H1 (cell line): ENCODE data around the gene GSTT2. TPM values are rescaled to one million over a fixed set of nuclear protein-coding genes. Genes with fewer than 3 reads are reported as not detected.

Experiments
- BCL11A ChIP-seq, 2 experiments: IDR thresholded peaks; one replicate each; pipeline ENCODE4 v1.6.1; 2011; ENCODE audit warnings: low read depth in 2 of 2, low read length in 2 of 2, mild to moderate bottlenecking in 2 of 2
- GTF2F1 ChIP-seq: IDR thresholded peaks from 2 replicates; pipeline ENCODE4 v1.6.1; 2012; ENCODE audit warnings: low read depth, low read length, improper control_type of control experiment, borderline replicate concordance
- HDAC6 ChIP-seq: IDR thresholded peaks from one replicate; pipeline ENCODE4 v1.7.1; 2012; ENCODE audit warnings: low read depth, mild to moderate bottlenecking, inconsistent platforms, low read length, moderate library complexity
- POU5F1 ChIP-seq: IDR thresholded peaks from 2 replicates; pipeline ENCODE4 v1.6.1; 2011; ENCODE audit warnings: low read depth, mild to moderate bottlenecking, low read length, moderate library complexity
- SIN3A ChIP-seq, 2 experiments: IDR thresholded peaks in 1 of 2; conservative IDR thresholded peaks in 1 of 2; 2 replicates each; pipeline ENCODE4 v1.6.1; 2011 to 2012; ENCODE audit warnings: low read length in 2 of 2, improper control_type of control experiment in 1 of 2, low read depth in 1 of 2, mild to moderate bottlenecking in 1 of 2
- ZNF274 ChIP-seq: IDR thresholded peaks from 2 replicates; pipeline ENCODE4 v1.7.0; 2012; ENCODE audit warnings: low read length, borderline replicate concordance; ENCODE audit errors: extremely low read depth
- polyA plus RNA-seq, 7 experiments: library from polyadenylated mRNA; depleted of rRNA in 3 of 7; stranded (reverse) in 5 of 7; unstranded in 2 of 7; fragments of >200 nt in 5 of 7; fragments of 200-250 nt in 2 of 7; gene quantifications; 1 replicate in 5 of 7; 2 replicates in 1 of 7; 4 replicates in 1 of 7; pipeline versions ENCODE4 v1.2.1 to v1.2.3, GENCODE V29; 2011 to 2013; ENCODE audit warnings: missing spikeins in 2 of 7, mixed read lengths in 2 of 7
- total RNA-seq: library from RNA; stranded (reverse); fragmentation: NEBNext Ultra II Directional; extraction: Animal tissue kit (Norgen Biotek cat#: 25700); gene quantifications from 2 replicates; pipeline ENCODE4 v1.2.1, GENCODE V29; 2021
- TF ChIP-seq, protein P1 (sequence below): fragments of 300-600 bp; sonication (generic); IDR thresholded peaks from 2 replicates; pipeline ENCODE4 v1.7.1; 2012; ENCODE audit warnings: low read length, moderate library complexity, mild to moderate bottlenecking, inconsistent platforms; ENCODE audit not compliant: insufficient replicate concordance
- TF ChIP-seq, protein P2 (sequence below): IDR thresholded peaks from 2 replicates; pipeline ENCODE4 v1.6.1; 2012; ENCODE audit warnings: low read length, inconsistent platforms
- TF ChIP-seq, protein P3 (sequence below): IDR thresholded peaks from 2 replicates; pipeline ENCODE4 v1.6.1; 2012; ENCODE audit warnings: inconsistent platforms

Gene GSTT2
- total and polyA plus RNA-seq, 2 of the 8 experiments (the other 6 are each of a cell fraction or from before 2014, with no cell fraction given), result 1.1 to 1.5 TPM

DNA sequence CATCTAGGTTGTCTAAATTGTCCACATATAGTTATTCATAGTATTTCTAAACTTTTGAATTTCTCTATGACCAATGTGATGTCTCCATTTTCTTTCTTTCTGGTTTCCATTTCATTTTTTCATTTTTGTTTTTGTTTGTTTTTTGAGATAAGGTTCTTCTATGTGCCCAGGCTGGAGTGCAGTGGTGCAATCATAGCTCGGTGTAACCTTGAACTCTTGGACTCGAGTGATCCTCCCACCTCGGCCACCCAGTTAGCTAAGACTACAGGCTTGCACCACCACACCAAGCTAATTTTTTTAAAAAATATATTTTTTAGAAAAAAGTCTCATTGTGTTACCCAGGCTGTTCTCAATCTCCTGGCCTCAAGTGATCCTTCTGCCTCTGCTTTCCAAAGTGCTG is 17.2 kb downstream of the GSTT2 start (continued):
- TF ChIP-seq, protein P1, sequence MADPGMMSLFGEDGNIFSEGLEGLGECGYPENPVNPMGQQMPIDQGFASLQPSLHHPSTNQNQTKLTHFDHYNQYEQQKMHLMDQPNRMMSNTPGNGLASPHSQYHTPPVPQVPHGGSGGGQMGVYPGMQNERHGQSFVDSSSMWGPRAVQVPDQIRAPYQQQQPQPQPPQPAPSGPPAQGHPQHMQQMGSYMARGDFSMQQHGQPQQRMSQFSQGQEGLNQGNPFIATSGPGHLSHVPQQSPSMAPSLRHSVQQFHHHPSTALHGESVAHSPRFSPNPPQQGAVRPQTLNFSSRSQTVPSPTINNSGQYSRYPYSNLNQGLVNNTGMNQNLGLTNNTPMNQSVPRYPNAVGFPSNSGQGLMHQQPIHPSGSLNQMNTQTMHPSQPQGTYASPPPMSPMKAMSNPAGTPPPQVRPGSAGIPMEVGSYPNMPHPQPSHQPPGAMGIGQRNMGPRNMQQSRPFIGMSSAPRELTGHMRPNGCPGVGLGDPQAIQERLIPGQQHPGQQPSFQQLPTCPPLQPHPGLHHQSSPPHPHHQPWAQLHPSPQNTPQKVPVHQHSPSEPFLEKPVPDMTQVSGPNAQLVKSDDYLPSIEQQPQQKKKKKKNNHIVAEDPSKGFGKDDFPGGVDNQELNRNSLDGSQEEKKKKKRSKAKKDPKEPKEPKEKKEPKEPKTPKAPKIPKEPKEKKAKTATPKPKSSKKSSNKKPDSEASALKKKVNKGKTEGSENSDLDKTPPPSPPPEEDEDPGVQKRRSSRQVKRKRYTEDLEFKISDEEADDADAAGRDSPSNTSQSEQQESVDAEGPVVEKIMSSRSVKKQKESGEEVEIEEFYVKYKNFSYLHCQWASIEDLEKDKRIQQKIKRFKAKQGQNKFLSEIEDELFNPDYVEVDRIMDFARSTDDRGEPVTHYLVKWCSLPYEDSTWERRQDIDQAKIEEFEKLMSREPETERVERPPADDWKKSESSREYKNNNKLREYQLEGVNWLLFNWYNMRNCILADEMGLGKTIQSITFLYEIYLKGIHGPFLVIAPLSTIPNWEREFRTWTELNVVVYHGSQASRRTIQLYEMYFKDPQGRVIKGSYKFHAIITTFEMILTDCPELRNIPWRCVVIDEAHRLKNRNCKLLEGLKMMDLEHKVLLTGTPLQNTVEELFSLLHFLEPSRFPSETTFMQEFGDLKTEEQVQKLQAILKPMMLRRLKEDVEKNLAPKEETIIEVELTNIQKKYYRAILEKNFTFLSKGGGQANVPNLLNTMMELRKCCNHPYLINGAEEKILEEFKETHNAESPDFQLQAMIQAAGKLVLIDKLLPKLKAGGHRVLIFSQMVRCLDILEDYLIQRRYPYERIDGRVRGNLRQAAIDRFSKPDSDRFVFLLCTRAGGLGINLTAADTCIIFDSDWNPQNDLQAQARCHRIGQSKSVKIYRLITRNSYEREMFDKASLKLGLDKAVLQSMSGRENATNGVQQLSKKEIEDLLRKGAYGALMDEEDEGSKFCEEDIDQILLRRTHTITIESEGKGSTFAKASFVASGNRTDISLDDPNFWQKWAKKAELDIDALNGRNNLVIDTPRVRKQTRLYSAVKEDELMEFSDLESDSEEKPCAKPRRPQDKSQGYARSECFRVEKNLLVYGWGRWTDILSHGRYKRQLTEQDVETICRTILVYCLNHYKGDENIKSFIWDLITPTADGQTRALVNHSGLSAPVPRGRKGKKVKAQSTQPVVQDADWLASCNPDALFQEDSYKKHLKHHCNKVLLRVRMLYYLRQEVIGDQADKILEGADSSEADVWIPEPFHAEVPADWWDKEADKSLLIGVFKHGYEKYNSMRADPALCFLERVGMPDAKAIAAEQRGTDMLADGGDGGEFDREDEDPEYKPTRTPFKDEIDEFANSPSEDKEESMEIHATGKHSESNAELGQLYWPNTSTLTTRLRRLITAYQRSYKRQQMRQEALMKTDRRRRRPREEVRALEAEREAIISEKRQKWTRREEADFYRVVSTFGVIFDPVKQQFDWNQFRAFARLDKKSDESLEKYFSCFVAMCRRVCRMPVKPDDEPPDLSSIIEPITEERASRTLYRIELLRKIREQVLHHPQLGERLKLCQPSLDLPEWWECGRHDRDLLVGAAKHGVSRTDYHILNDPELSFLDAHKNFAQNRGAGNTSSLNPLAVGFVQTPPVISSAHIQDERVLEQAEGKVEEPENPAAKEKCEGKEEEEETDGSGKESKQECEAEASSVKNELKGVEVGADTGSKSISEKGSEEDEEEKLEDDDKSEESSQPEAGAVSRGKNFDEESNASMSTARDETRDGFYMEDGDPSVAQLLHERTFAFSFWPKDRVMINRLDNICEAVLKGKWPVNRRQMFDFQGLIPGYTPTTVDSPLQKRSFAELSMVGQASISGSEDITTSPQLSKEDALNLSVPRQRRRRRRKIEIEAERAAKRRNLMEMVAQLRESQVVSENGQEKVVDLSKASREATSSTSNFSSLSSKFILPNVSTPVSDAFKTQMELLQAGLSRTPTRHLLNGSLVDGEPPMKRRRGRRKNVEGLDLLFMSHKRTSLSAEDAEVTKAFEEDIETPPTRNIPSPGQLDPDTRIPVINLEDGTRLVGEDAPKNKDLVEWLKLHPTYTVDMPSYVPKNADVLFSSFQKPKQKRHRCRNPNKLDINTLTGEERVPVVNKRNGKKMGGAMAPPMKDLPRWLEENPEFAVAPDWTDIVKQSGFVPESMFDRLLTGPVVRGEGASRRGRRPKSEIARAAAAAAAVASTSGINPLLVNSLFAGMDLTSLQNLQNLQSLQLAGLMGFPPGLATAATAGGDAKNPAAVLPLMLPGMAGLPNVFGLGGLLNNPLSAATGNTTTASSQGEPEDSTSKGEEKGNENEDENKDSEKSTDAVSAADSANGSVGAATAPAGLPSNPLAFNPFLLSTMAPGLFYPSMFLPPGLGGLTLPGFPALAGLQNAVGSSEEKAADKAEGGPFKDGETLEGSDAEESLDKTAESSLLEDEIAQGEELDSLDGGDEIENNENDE, result no peak
- TF ChIP-seq SIN3A (conservative IDR thresholded peaks at IDR 0.05 in 1 of 2, IDR thresholded peaks at IDR 0.05 in 1 of 2; ENCODE audit: low read depth in 1 of 2, low read length in 2 of 2) (no peak), HDAC6 (no peak), GTF2F1 (no peak), BCL11A (IDR thresholded peaks at IDR 0.05; ENCODE audit: low read depth in 2 of 2, low read length in 2 of 2) (no peak), POU5F1 (no peak), ZNF274 (no peak)
- TF ChIP-seq, protein P2, sequence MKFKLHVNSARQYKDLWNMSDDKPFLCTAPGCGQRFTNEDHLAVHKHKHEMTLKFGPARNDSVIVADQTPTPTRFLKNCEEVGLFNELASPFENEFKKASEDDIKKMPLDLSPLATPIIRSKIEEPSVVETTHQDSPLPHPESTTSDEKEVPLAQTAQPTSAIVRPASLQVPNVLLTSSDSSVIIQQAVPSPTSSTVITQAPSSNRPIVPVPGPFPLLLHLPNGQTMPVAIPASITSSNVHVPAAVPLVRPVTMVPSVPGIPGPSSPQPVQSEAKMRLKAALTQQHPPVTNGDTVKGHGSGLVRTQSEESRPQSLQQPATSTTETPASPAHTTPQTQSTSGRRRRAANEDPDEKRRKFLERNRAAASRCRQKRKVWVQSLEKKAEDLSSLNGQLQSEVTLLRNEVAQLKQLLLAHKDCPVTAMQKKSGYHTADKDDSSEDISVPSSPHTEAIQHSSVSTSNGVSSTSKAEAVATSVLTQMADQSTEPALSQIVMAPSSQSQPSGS, result no peak
- TF ChIP-seq, protein P3, sequence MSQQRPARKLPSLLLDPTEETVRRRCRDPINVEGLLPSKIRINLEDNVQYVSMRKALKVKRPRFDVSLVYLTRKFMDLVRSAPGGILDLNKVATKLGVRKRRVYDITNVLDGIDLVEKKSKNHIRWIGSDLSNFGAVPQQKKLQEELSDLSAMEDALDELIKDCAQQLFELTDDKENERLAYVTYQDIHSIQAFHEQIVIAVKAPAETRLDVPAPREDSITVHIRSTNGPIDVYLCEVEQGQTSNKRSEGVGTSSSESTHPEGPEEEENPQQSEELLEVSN, result no peak
